GM18507 (cell line): ENCODE measurements around the gene DPYSL4.

ENCODE experiments used
- DNase-seq: peaks from one replicate; pipeline ENCODE4 v3.0.0; 2011; ENCODE audit warnings: low read depth; ENCODE audit not compliant: insufficient read length; ENCODE audit errors: extremely low spot score
- FAIRE-seq: peaks from 2 replicates; lab custom pipeline; 2011; peaks lifted over from hg19 to GRCh38; lab: Jason Lieb, UNC

DPYSL4 gene

GRCh38 chr10:132173185-132173584, 13.6 kb upstream of the DPYSL4 start:
- no peak for FAIRE-seq
- DNase-seq: no peak

- FAIRE-seq (no peak), DNase-seq (no peak)
Observed at GRCh38 chr10:132174237-132174636, 12.5 kb upstream of the DPYSL4 start.

- no peak for DNase-seq
- FAIRE-seq: no peak
Observed at GRCh38 chr10:132175408-132175807, 11.3 kb upstream of the DPYSL4 start.

GRCh38 chr10:132175907-132176581, 10.7 kb upstream of the DPYSL4 start:
- no peak for FAIRE-seq
- DNase-seq: no peak

GRCh38 chr10:132176623-132177500, 9.9 kb upstream of the DPYSL4 start:
- no peak for DNase-seq
- FAIRE-seq: no peak

- FAIRE-seq (no peak), DNase-seq (no peak)
Observed at GRCh38 chr10:132178046-132178445, 8.7 kb upstream of the DPYSL4 start.

- FAIRE-seq (no peak), DNase-seq (no peak)
Observed at GRCh38 chr10:132178672-132179545, 7.8 kb upstream of the DPYSL4 start.

- FAIRE-seq (no peak), DNase-seq (no peak)
Observed at GRCh38 chr10:132179551-132180392, 7.0 kb upstream of the DPYSL4 start.

- FAIRE-seq (no peak), DNase-seq (no peak)
Observed at GRCh38 chr10:132180736-132181135, 6.0 kb upstream of the DPYSL4 start.

- no peak for FAIRE-seq
- DNase-seq: no peak
Observed at GRCh38 chr10:132181691-132182425, 4.9 kb upstream of the DPYSL4 start.

- DNase-seq (no peak), FAIRE-seq (no peak)
Observed at GRCh38 chr10:132182591-132182990, 4.2 kb upstream of the DPYSL4 start.

GRCh38 chr10:132183046-132183445, 3.7 kb upstream of the DPYSL4 start:
- DNase-seq: no peak
- no peak for FAIRE-seq

- FAIRE-seq (no peak), DNase-seq (no peak)
Observed at GRCh38 chr10:132184816-132185593, 1.7 kb upstream of the DPYSL4 start.

- no peak for FAIRE-seq
- no peak for DNase-seq
Observed at GRCh38 chr10:132185601-132186487, 904 bp upstream of the DPYSL4 start.

- FAIRE-seq: no peak
- no peak for DNase-seq
Observed at GRCh38 chr10:132187430-132188138, 836 bp downstream of the DPYSL4 start.

GRCh38 chr10:132188331-132188730, 1.6 kb downstream of the DPYSL4 start:
- FAIRE-seq (no peak), DNase-seq (no peak)
